CD14-positive monocyte (primary cell): Measurements from ENCODE around the gene TMEM54. TPM values are rescaled to one million over a fixed set of nuclear protein-coding genes. Genes with fewer than 3 reads are reported as not detected.

Experiments used
- DNase-seq, 3 donors: peaks; one replicate each; pipeline ENCODE4 v3.0.0-alpha.2; 2011 to 2022
- H2AFZ ChIP-seq: 2 replicates; pipeline ENCODE4 v1.6.0; 2012; ENCODE audit warnings: mild to moderate bottlenecking, low read depth, low read length, inconsistent platforms; ENCODE audit not compliant: insufficient read depth, poor library complexity, severe bottlenecking
- H3K27ac ChIP-seq, 2 donors: 1 replicate in 1 of 2; 2 replicates in 1 of 2; pipeline ENCODE4 v1.5.1; 2012 to 2013; ENCODE audit warnings: low read length in 2 of 2, control low read depth in 1 of 2, inconsistent platforms in 1 of 2, low read depth in 1 of 2, mild to moderate bottlenecking in 1 of 2
- H3K27me3 ChIP-seq, 2 donors: one replicate each; pipeline versions ENCODE4 v1.6.0 to v1.6.1; 2011 to 2013; ENCODE audit warnings: low read length in 2 of 2; ENCODE audit not compliant: control insufficient read depth in 2 of 2, insufficient read depth in 2 of 2
- H3K36me3 ChIP-seq, 2 donors: replicated peaks in 1 of 2; 1 replicate in 1 of 2; 2 replicates in 1 of 2; pipeline versions ENCODE4 v1.5.1 to v1.6.1; 2012 to 2013; ENCODE audit warnings: low read length in 2 of 2, control low read depth in 1 of 2, inconsistent platforms in 1 of 2, mild to moderate bottlenecking in 1 of 2; ENCODE audit not compliant: insufficient read depth in 2 of 2, control insufficient read depth in 1 of 2
- H3K4me1 ChIP-seq, 2 donors: 1 replicate in 1 of 2; 2 replicates in 1 of 2; pipeline versions ENCODE4 v1.5.1 to v1.6.1; 2012 to 2013; ENCODE audit warnings: low read length in 2 of 2, control low read depth in 1 of 2, inconsistent platforms in 1 of 2, mild to moderate bottlenecking in 1 of 2, moderate library complexity in 1 of 2; ENCODE audit not compliant: insufficient read depth in 2 of 2, control insufficient read depth in 1 of 2
- H3K4me2 ChIP-seq: replicated peaks from 2 replicates; pipeline ENCODE3; 2012; ENCODE audit warnings: low read length, moderate library complexity, mild to moderate bottlenecking; ENCODE audit not compliant: poor library complexity, severe bottlenecking; ENCODE audit errors: extremely low read depth
- H3K4me3 ChIP-seq, 3 experiments: fragments of 200-600 bp in 1 of 3; sonication (generic) in 1 of 3; replicated peaks in 1 of 3; 1 replicate in 2 of 3; 2 replicates in 1 of 3; pipeline ENCODE4 v1.5.1; 2011 to 2013; ENCODE audit warnings: low read length in 3 of 3, mild to moderate bottlenecking in 3 of 3, control low read depth in 2 of 3, low read depth in 2 of 3, inconsistent platforms in 1 of 3, moderate library complexity in 1 of 3
- H3K79me2 ChIP-seq: 2 replicates; pipeline ENCODE4 v1.6.0; 2012; ENCODE audit warnings: mild to moderate bottlenecking, control low read depth, inconsistent platforms, low read length, moderate library complexity; ENCODE audit not compliant: insufficient read depth
- H3K9ac ChIP-seq: 2 replicates; pipeline ENCODE4 v1.6.0; 2017; ENCODE audit warnings: low read length, mild to moderate bottlenecking; ENCODE audit not compliant: insufficient read depth, poor library complexity, severe bottlenecking
- H3K9me3 ChIP-seq, 2 donors: replicated peaks in 1 of 2; 1 replicate in 1 of 2; 2 replicates in 1 of 2; pipeline versions ENCODE4 v1.5.1 to v1.6.1; 2012 to 2013; ENCODE audit warnings: low read length in 2 of 2, control low read depth in 1 of 2; ENCODE audit not compliant: control insufficient read depth in 1 of 2, insufficient read depth in 1 of 2
- H4K20me1 ChIP-seq: 2 replicates; pipeline ENCODE4 v1.6.0; 2012; ENCODE audit warnings: mild to moderate bottlenecking, low read length, control low read depth, moderate library complexity; ENCODE audit not compliant: insufficient read depth
- H3K27ac Mint-ChIP-seq, 7 donors: one replicate each; pipeline ENCODE4 v1.8.0; 2020; ENCODE audit warnings: mild to moderate bottlenecking in 7 of 7, mixed read lengths in 7 of 7, moderate library complexity in 6 of 7, inconsistent platforms in 2 of 7
- H3K27me3 Mint-ChIP-seq, 3 donors: one replicate each; pipeline ENCODE4 v1.8.0; 2021 to 2022; ENCODE audit warnings: low read depth in 3 of 3, mild to moderate bottlenecking in 3 of 3, mixed read lengths in 3 of 3, moderate library complexity in 3 of 3, inconsistent platforms in 1 of 3
- H3K36me3 Mint-ChIP-seq, 2 donors: one replicate each; pipeline ENCODE4 v1.8.0; 2020; ENCODE audit warnings: mixed read lengths in 2 of 2, inconsistent platforms in 1 of 2, mild to moderate bottlenecking in 1 of 2
- H3K4me1 Mint-ChIP-seq: one replicate; pipeline ENCODE4 v1.8.0; 2020; ENCODE audit warnings: mild to moderate bottlenecking, mixed read lengths
- H3K4me3 Mint-ChIP-seq, 2 donors: one replicate each; pipeline ENCODE4 v1.8.0; 2020; ENCODE audit warnings: mild to moderate bottlenecking in 2 of 2, mixed read lengths in 2 of 2, moderate library complexity in 1 of 2
- H3K9me3 Mint-ChIP-seq, 7 donors: one replicate each; pipeline ENCODE4 v1.8.0; 2020 to 2022; ENCODE audit warnings: mixed read lengths in 7 of 7, mild to moderate bottlenecking in 6 of 7, moderate library complexity in 6 of 7, inconsistent platforms in 2 of 7
- CTCF ChIP-seq: fragments of 200-600 bp; IDR thresholded peaks from one replicate; pipeline ENCODE4 v1.8.0; 2022; ENCODE audit warnings: antibody characterized with exemption, mild to moderate bottlenecking
- WGBS: methylation state at CpG from one replicate; pipeline ENCODE4 v1.1.5; 2013; ENCODE audit warnings: missing lambda C conversion rate; ENCODE audit not compliant: insufficient coverage; 5-methylcytosine and 5-hydroxymethylcytosine counted together
- intact Hi-C, 2 donors: fragments of 100-400 bp; cut with micrococcal nuclease; formaldehyde crosslinking; loops; one replicate each; pipeline versions ENCODE4 v1.15.0 to v1.15.1; 2023
- polyA plus RNA-seq, 3 donors: library from polyadenylated mRNA; depleted of rRNA in 1 of 3; unstranded in 2 of 3; stranded (reverse) in 1 of 3; fragments of 300-500 nt in 2 of 3; fragments of >200 nt in 1 of 3; fragmentation: Illumina TruSeq in 2 of 3; gene quantifications; 1 replicate in 2 of 3; 2 replicates in 1 of 3; pipeline ENCODE4 v1.2.3, GENCODE V29; 2012 to 2021

Gene TMEM54
- polyA plus RNA-seq, 3 donors: 0.08 TPM; not detected in 2

GRCh38 chr1:32933742-32934322 is 32.6 kb upstream of the TMEM54 start:
- peaks cover 0 to 4% (median 0%) of the 10 kb centered on the region in 7 donors for H3K9me3 Mint-ChIP-seq
- peaks cover 7% of the 10 kb centered on the region for H3K4me1 Mint-ChIP-seq
- Histone ChIP-seq H3K36me3 (peaks cover 35 to 49% of the 10 kb centered on the region in 2 donors), H3K4me3 (no peak overlapping the region), H3K27ac (no peak overlapping the region), H3K27me3 (no peaks in the 10 kb centered on the region), H4K20me1 (peaks cover 70% of the 10 kb centered on the region), H2AFZ (no peak overlapping the region), H3K4me2 (no peak overlapping the region), H3K79me2 (no peaks in the 10 kb centered on the region), H3K9me3 (no peaks in the 10 kb centered on the region), H3K4me1 (peaks cover 0 to under 1% of the 10 kb centered on the region in 2 donors), H3K9ac (no peak overlapping the region)
- whole genome bisulfite sequencing: 70% methylated on average over 2 of the region's 3 CpGs
- DNase-seq: no peak
- peaks cover 0 to 2% (median 0%) of the 10 kb centered on the region in 3 donors for H3K27me3 Mint-ChIP-seq
- H3K27ac Mint-ChIP-seq: peak overlapping the region in 3 of 7 donors; percentile 0 to 68 (median 11)
- no peak overlapping the region for H3K4me3 Mint-ChIP-seq
- peak; percentile 42 for TF ChIP-seq CTCF
- intact Hi-C loops: loop anchor here (1.0 to 10.0 kb wide), 6 partner anchors 73 to 153 kb away; partner anchors contain the start of gene AZIN2 (in 1 of the 2)
- H3K36me3 Mint-ChIP-seq: peaks cover 51 to 60% of the 10 kb centered on the region in 2 donors

GRCh38 chr1:32931760-32932159 is 30.6 kb upstream of the TMEM54 start:
- TF ChIP-seq CTCF: no peak
- Histone ChIP-seq H3K79me2 (no peaks in the 10 kb centered on the region), H3K4me3 (no peak overlapping the region), H3K27me3 (peaks cover 4 to 9% of the 10 kb centered on the region in 2 donors), H4K20me1 (peaks cover 49% of the 10 kb centered on the region), H3K4me2 (no peak overlapping the region), H3K9ac (no peak overlapping the region), H3K4me1 (no peaks in the 10 kb centered on the region), H3K9me3 (no peaks in the 10 kb centered on the region), H2AFZ (no peak overlapping the region), H3K36me3 (peaks cover 15 to 28% of the 10 kb centered on the region in 2 donors), H3K27ac (no peak overlapping the region)
- DNase-seq: no peak
- no peak overlapping the region for H3K4me3 Mint-ChIP-seq
- H3K27ac Mint-ChIP-seq: no peak overlapping the region
- peaks cover 5 to 15% (median 5%) of the 10 kb centered on the region in 3 donors for H3K27me3 Mint-ChIP-seq
- peaks cover 30 to 40% of the 10 kb centered on the region in 2 donors for H3K36me3 Mint-ChIP-seq
- peaks cover 6% of the 10 kb centered on the region for H3K4me1 Mint-ChIP-seq
- H3K9me3 Mint-ChIP-seq: peaks cover 0 to 9% (median 4%) of the 10 kb centered on the region in 7 donors
- WGBS: 88% methylated on average over 1 of the region's 1 CpG
- intact Hi-C loops: loop anchor here (2.0 to 10.0 kb wide), 5 partner anchors 76 to 155 kb away; partner anchors contain the start of gene AZIN2 (in 1 of the 2)
